Neural cell (in vitro differentiated cells): ENCODE data around the gene SEMA6A. TPM values are rescaled to one million over a fixed set of nuclear protein-coding genes. Genes with fewer than 3 reads are reported as not detected.

Experiments used
- H2AFZ ChIP-seq: fragments of 200-600, 300-800 bp; sonication (generic), shearing (Covaris generic); 2 replicates; pipeline ENCODE4 v1.6.0; 2014; ENCODE audit warnings: low read depth, mild to moderate bottlenecking, antibody characterized with exemption, low read length, moderate library complexity
- H3F3A ChIP-seq: fragments of 200-600 bp; shearing (Covaris generic); 2 replicates; pipeline ENCODE4 v1.6.1; 2016; ENCODE audit warnings: mild to moderate bottlenecking, moderate library complexity, mixed read lengths, antibody characterized with exemption, low read length; ENCODE audit not compliant: insufficient read depth, poor library complexity, severe bottlenecking
- H3K27ac ChIP-seq: fragments of 200-600, 300-800 bp; sonication (generic), shearing (Covaris generic); 2 replicates; pipeline ENCODE4 v1.5.1; 2014; ENCODE audit warnings: mild to moderate bottlenecking, low read length, moderate library complexity
- H3K27me3 ChIP-seq: fragments of 300-800, 200-600 bp; sonication (generic), shearing (Covaris generic); 2 replicates; pipeline ENCODE4 v1.6.0; 2014; ENCODE audit warnings: mild to moderate bottlenecking, low read depth, low read length, moderate library complexity; ENCODE audit not compliant: insufficient read depth
- H3K36me3 ChIP-seq: fragments of 300-800, 200-600 bp; sonication (generic), shearing (Covaris generic); 2 replicates; pipeline ENCODE4 v1.5.1; 2014; ENCODE audit warnings: mild to moderate bottlenecking, antibody characterized with exemption, low read length, moderate library complexity; ENCODE audit not compliant: insufficient read depth
- H3K4me2 ChIP-seq: fragments of 300-800, 200-600 bp; sonication (generic), shearing (Covaris generic); 2 replicates; pipeline ENCODE4 v1.6.0; 2014; ENCODE audit warnings: mild to moderate bottlenecking, low read length
- H3K4me3 ChIP-seq: fragments of 300-800, 200-600 bp; sonication (generic), shearing (Covaris generic); 2 replicates; pipeline ENCODE4 v1.5.1; 2014; ENCODE audit warnings: mild to moderate bottlenecking, low read length, moderate library complexity
- H3K79me2 ChIP-seq: fragments of 200-600 bp; shearing (Covaris generic); replicated peaks from 2 replicates; pipeline ENCODE4 v1.6.0; 2014; ENCODE audit warnings: mild to moderate bottlenecking, low read length, moderate library complexity; ENCODE audit not compliant: insufficient read depth
- H3K9ac ChIP-seq: fragments of 300-800, 200-600 bp; sonication (generic), shearing (Covaris generic); 2 replicates; pipeline ENCODE4 v1.6.1; 2016; ENCODE audit warnings: mild to moderate bottlenecking, low read length, mixed read lengths
- H3K9me2 ChIP-seq: fragments of 200-600 bp; shearing (Covaris generic); 2 replicates; pipeline ENCODE4 v1.6.1; 2016; ENCODE audit warnings: mild to moderate bottlenecking, low read length, mixed read lengths; ENCODE audit not compliant: insufficient read depth
- H3K9me3 ChIP-seq: fragments of 200-600, 300-800 bp; sonication (generic), shearing (Covaris generic); 2 replicates; pipeline ENCODE4 v1.6.1; 2016; ENCODE audit warnings: mild to moderate bottlenecking, mixed run types, low read length, moderate library complexity, mixed read lengths
- H4K20me1 ChIP-seq: fragments of 200-600 bp; shearing (Covaris generic); 2 replicates; pipeline ENCODE4 v1.6.1; 2016; ENCODE audit warnings: mild to moderate bottlenecking, mixed run types; ENCODE audit not compliant: insufficient read depth
- CTCF ChIP-seq: fragments of 450-650 bp; IDR thresholded peaks from 2 replicates; pipeline ENCODE4 v1.5.1; 2014; ENCODE audit warnings: antibody characterized with exemption, mild to moderate bottlenecking, moderate library complexity; ENCODE audit not compliant: poor library complexity, severe bottlenecking
- EP300 ChIP-seq: fragments of 450-650 bp; conservative IDR thresholded peaks from 2 replicates; pipeline ENCODE4 v1.6.1; 2014; ENCODE audit warnings: antibody characterized with exemption, mild to moderate bottlenecking, moderate library complexity; ENCODE audit not compliant: poor library complexity, severe bottlenecking
- EZH2 ChIP-seq: fragments of 200-600, 300-800 bp; shearing (Covaris generic), sonication (generic); IDR thresholded peaks from 2 replicates; pipeline ENCODE4 v1.6.1; 2014; ENCODE audit warnings: antibody characterized with exemption, low read length, borderline replicate concordance, mild to moderate bottlenecking; ENCODE audit not compliant: insufficient read depth, poor library complexity, severe bottlenecking
- MXI1 ChIP-seq: fragments of 450-650 bp; conservative IDR thresholded peaks from 2 replicates; pipeline ENCODE4 v1.6.1; 2014; ENCODE audit warnings: antibody characterized with exemption, mild to moderate bottlenecking; ENCODE audit not compliant: poor library complexity, severe bottlenecking
- POLR2AphosphoS5 ChIP-seq: IDR thresholded peaks from 2 replicates; pipeline ENCODE4 v1.6.1; 2012
- RAD21 ChIP-seq: fragments of 450-650 bp; conservative IDR thresholded peaks from 2 replicates; pipeline ENCODE4 v1.6.1; 2014; ENCODE audit warnings: antibody characterized with exemption, mild to moderate bottlenecking, moderate library complexity
- REST ChIP-seq: IDR thresholded peaks from 2 replicates; pipeline ENCODE4 v1.6.1; 2012; ENCODE audit warnings: borderline replicate concordance
- SMC3 ChIP-seq: fragments of 450-650 bp; conservative IDR thresholded peaks from 2 replicates; pipeline ENCODE4 v1.6.1; 2014; ENCODE audit warnings: antibody characterized with exemption, mild to moderate bottlenecking, moderate library complexity; ENCODE audit not compliant: poor library complexity
- TAF1 ChIP-seq: IDR thresholded peaks from 2 replicates; pipeline ENCODE4 v1.6.1; 2012; ENCODE audit warnings: low read depth
- polyA plus RNA-seq: library from polyadenylated mRNA; depleted of rRNA; stranded (reverse); fragments of >200 nt; gene quantifications from 2 replicates; pipeline ENCODE4 v1.2.3, GENCODE V29; 2014

The SEMA6A gene
- polyA plus RNA-seq, 1 donor from 2014 or later: 6.5 TPM

GRCh38 chr5:116494784-116495450 lies 79.7 kb downstream of the SEMA6A start:
- Histone ChIP-seq H3K36me3 (no peaks in the 10 kb centered on the region), H3K4me3 (no peak overlapping the region), H3K9me2 (no peaks in the 10 kb centered on the region), H3F3A (no peaks in the 10 kb centered on the region), H3K9me3 (no peaks in the 10 kb centered on the region), H3K27ac (no peak overlapping the region), H4K20me1 (no peaks in the 10 kb centered on the region), H3K79me2 (no peaks in the 10 kb centered on the region), H2AFZ (no peak overlapping the region), H3K4me2 (peak overlapping the region; percentile 11), H3K27me3 (no peaks in the 10 kb centered on the region), H3K9ac (no peak overlapping the region)
- no peak for TF ChIP-seq POLR2AphosphoS5
- no peak for TF ChIP-seq REST
- TF ChIP-seq EZH2: no peak
- no peak for TF ChIP-seq TAF1
- TF ChIP-seq CTCF: no peak
- no peak for TF ChIP-seq RAD21
- TF ChIP-seq EP300: no peak
- no peak for TF ChIP-seq MXI1
- no peak for TF ChIP-seq SMC3

GRCh38 chr5:116492776-116493175 lies 81.8 kb downstream of the SEMA6A start:
- Histone ChIP-seq H3K79me2 (no peaks in the 10 kb centered on the region), H3K4me2 (no peak overlapping the region), H2AFZ (no peak overlapping the region), H3K9me2 (no peaks in the 10 kb centered on the region), H4K20me1 (no peaks in the 10 kb centered on the region), H3K27ac (no peak overlapping the region), H3K36me3 (no peaks in the 10 kb centered on the region), H3K27me3 (no peaks in the 10 kb centered on the region), H3K4me3 (no peak overlapping the region), H3K9ac (no peak overlapping the region), H3K9me3 (no peaks in the 10 kb centered on the region), H3F3A (no peaks in the 10 kb centered on the region)
- TF ChIP-seq POLR2AphosphoS5 (peak; percentile 28), SMC3 (no peak), EZH2 (no peak)
